SU-DHL-6 (cell line): ENCODE data around the gene SPX.

ENCODE experiments used
- H2AFZ ChIP-seq: fragments of 200-600 bp; sonication (generic); 2 replicates; pipeline ENCODE4 v1.6.1; 2014; ENCODE audit warnings: low read depth, mild to moderate bottlenecking, moderate library complexity, mixed read lengths, antibody characterized with exemption, low read length; ENCODE audit not compliant: severe bottlenecking
- H3F3A ChIP-seq: fragments of 200-600 bp; shearing (Covaris generic); 2 replicates; pipeline ENCODE4 v1.6.0; 2016; ENCODE audit warnings: antibody characterized with exemption, mild to moderate bottlenecking; ENCODE audit not compliant: insufficient read depth
- H3K27ac ChIP-seq: fragments of 200-600 bp; sonication (generic); 2 replicates; pipeline ENCODE4 v1.5.1; 2016; ENCODE audit warnings: low read depth, mild to moderate bottlenecking, low read length, moderate library complexity, mixed read lengths
- H3K27me3 ChIP-seq: fragments of 200-600 bp; sonication (generic), shearing (Covaris generic); 2 replicates; pipeline ENCODE4 v1.6.0; 2014; ENCODE audit warnings: mild to moderate bottlenecking, low read length
- H3K36me3 ChIP-seq: fragments of 200-600 bp; sonication (generic); 2 replicates; pipeline ENCODE4 v1.6.1; 2014; ENCODE audit warnings: mild to moderate bottlenecking, low read length, mixed read lengths
- H3K4me2 ChIP-seq: fragments of 300-600, 200-600 bp; shearing (Covaris generic), sonication (generic); 2 replicates; pipeline ENCODE4 v1.6.0; 2014; ENCODE audit warnings: low read length, low read depth, mild to moderate bottlenecking; ENCODE audit not compliant: poor library complexity, severe bottlenecking
- H3K4me3 ChIP-seq: fragments of 200-600 bp; sonication (generic); 2 replicates; pipeline ENCODE4 v1.5.1; 2014; ENCODE audit warnings: antibody characterized with exemption, low read length, mild to moderate bottlenecking, mixed read lengths; ENCODE audit not compliant: insufficient read depth, poor library complexity, severe bottlenecking
- H3K79me2 ChIP-seq: fragments of 200-600 bp; sonication (generic); 2 replicates; pipeline ENCODE4 v1.6.1; 2014; ENCODE audit warnings: mild to moderate bottlenecking, low read length, moderate library complexity; ENCODE audit not compliant: insufficient read depth
- H3K9ac ChIP-seq: fragments of 200-600 bp; sonication (generic); 2 replicates; pipeline ENCODE4 v1.7.0; 2014; ENCODE audit warnings: mild to moderate bottlenecking, low read length
- H3K9me2 ChIP-seq: fragments of 200-600 bp; sonication (generic); replicated peaks from 2 replicates; pipeline ENCODE4 v1.6.1; 2014; ENCODE audit warnings: low read length; ENCODE audit not compliant: insufficient read depth
- H3K9me3 ChIP-seq: fragments of 200-600 bp; sonication (generic); 2 replicates; pipeline ENCODE4 v1.6.1; 2014; ENCODE audit warnings: low read length, mixed read lengths; ENCODE audit not compliant: insufficient read depth
- H4K20me1 ChIP-seq: fragments of 200-600 bp; sonication (generic); 2 replicates; pipeline ENCODE4 v1.6.1; 2014; ENCODE audit warnings: low read depth, mild to moderate bottlenecking, antibody characterized with exemption, low read length, moderate library complexity, mixed read lengths
- CTCF ChIP-seq: fragments of 200-600 bp; sonication (generic); IDR thresholded peaks from one replicate; pipeline ENCODE4 v1.5.1; 2017; ENCODE audit warnings: antibody characterized with exemption, mild to moderate bottlenecking, low read length, moderate library complexity; ENCODE audit not compliant: insufficient read depth, poor library complexity, severe bottlenecking
- EZH2phosphoT487 ChIP-seq: fragments of 200-600 bp; sonication (generic), shearing (Covaris generic); conservative IDR thresholded peaks from 2 replicates; pipeline ENCODE4 v1.6.1; 2018; ENCODE audit warnings: mild to moderate bottlenecking, antibody characterized with exemption, low read length, moderate library complexity, mixed read lengths

SPX gene

DNA sequence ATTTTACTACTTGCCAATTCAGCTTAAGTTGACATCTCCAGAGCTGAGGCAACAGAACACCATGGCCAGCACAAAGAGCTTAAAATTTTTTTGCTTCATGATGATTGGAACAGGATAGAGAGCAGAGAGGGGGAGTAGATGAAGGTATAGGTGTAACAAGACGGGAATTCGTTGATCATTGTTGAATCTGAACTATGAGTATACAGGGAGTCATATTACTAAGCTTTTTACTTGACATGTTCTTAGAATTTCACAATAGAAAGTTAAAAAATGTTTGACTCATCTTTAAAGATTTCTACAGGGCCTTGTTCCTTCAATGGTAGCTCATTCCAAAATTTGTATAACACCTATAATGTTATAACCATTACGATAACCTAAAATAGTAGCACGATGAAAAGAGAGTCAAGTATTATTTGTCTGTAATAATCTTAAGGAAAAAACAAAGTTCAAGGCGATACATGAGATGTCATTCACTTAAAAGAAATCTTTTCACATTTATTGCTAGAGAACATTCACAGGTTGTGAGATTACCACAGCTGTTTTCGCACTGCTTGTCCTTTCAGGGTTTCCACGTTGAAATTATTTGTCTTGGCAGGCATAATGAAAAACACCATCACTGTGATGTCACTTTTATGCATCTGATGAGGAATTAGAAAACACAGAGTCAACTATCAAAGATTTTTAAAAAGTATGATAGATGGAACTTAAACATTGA, 33.9 kb downstream of the SPX start:
- Histone ChIP-seq H3K9me3 (no peaks in the 10 kb centered on the region), H3F3A (no peaks in the 10 kb centered on the region), H3K4me3 (no peak overlapping the region), H3K79me2 (no peaks in the 10 kb centered on the region), H2AFZ (no peak overlapping the region), H3K9ac (no peak overlapping the region), H4K20me1 (no peaks in the 10 kb centered on the region), H3K4me2 (no peak overlapping the region), H3K27me3 (no peaks in the 10 kb centered on the region), H3K27ac (no peak overlapping the region), H3K9me2 (no peaks in the 10 kb centered on the region), H3K36me3 (no peaks in the 10 kb centered on the region)
- TF ChIP-seq EZH2phosphoT487 (no peak), CTCF (no peak)

GRCh38 chr12:21561158-21561557, 35.1 kb downstream of the SPX start:
- no peaks in the 10 kb centered on the region for H4K20me1 ChIP-seq
- no peaks in the 10 kb centered on the region for H3K9me3 ChIP-seq
- H3K79me2 ChIP-seq: no peaks in the 10 kb centered on the region
- no peak overlapping the region for H3K4me3 ChIP-seq
- H3F3A ChIP-seq: no peaks in the 10 kb centered on the region
- no peak overlapping the region for H3K4me2 ChIP-seq
- no peaks in the 10 kb centered on the region for H3K9me2 ChIP-seq
- no peak overlapping the region for H2AFZ ChIP-seq
- no peaks in the 10 kb centered on the region for H3K36me3 ChIP-seq
- H3K27ac ChIP-seq: no peak overlapping the region
- H3K9ac ChIP-seq: no peak overlapping the region
- TF ChIP-seq EZH2phosphoT487: no peak
- no peak for TF ChIP-seq CTCF
- no peaks in the 10 kb centered on the region for H3K27me3 ChIP-seq

GRCh38 chr12:21562859-21563258, 36.8 kb downstream of the SPX start:
- no peaks in the 10 kb centered on the region for H3F3A ChIP-seq
- H3K4me2 ChIP-seq: no peak overlapping the region
- H3K9ac ChIP-seq: no peak overlapping the region
- no peaks in the 10 kb centered on the region for H3K9me3 ChIP-seq
- TF ChIP-seq EZH2phosphoT487: no peak
- TF ChIP-seq CTCF: no peak
- no peaks in the 10 kb centered on the region for H4K20me1 ChIP-seq
- no peaks in the 10 kb centered on the region for H3K27me3 ChIP-seq
- no peak overlapping the region for H2AFZ ChIP-seq
- no peak overlapping the region for H3K27ac ChIP-seq
- H3K9me2 ChIP-seq: no peaks in the 10 kb centered on the region
- H3K4me3 ChIP-seq: no peak overlapping the region
- no peaks in the 10 kb centered on the region for H3K79me2 ChIP-seq
- H3K36me3 ChIP-seq: no peaks in the 10 kb centered on the region
